CD8-positive, alpha-beta memory T cell (primary cell): Measurements from ENCODE around the gene STK4. TPM values are rescaled to one million over a fixed set of nuclear protein-coding genes. Genes with fewer than 3 reads are reported as not detected.

ENCODE experiments used
- CTCF ChIA-PET: fragments of 350-600 bp; sonication (Branson Sonifier 250); formaldehyde crosslinking; loops from one replicate; lab custom pipeline; 2021; ENCODE audit warnings: antibody characterized with exemption; lab: Charles Lee
- POLR2A ChIA-PET: fragments of 350-600 bp; sonication (Branson Sonifier 250); formaldehyde crosslinking; loops from one replicate; lab custom pipeline; 2021; ENCODE audit warnings: antibody characterized with exemption; lab: Charles Lee
- DNase-seq, 5 donors: peaks; one replicate each; pipeline versions ENCODE4 v3.0.0 to v3.0.0-alpha.2; 2020 to 2022; ENCODE audit warnings: mixed read lengths in 1 of 5
- H3K27ac ChIP-seq: one replicate; pipeline ENCODE4 v1.7.0; 2013; ENCODE audit warnings: low read depth, mild to moderate bottlenecking, low read length, moderate library complexity
- H3K27me3 ChIP-seq: 2 replicates; pipeline ENCODE4 v1.7.0; 2013; ENCODE audit warnings: low read length, mild to moderate bottlenecking; ENCODE audit not compliant: insufficient read depth, poor library complexity, severe bottlenecking
- H3K36me3 ChIP-seq: 2 replicates; pipeline ENCODE4 v1.7.0; 2013; ENCODE audit warnings: mild to moderate bottlenecking, low read length, moderate library complexity; ENCODE audit not compliant: insufficient read depth
- H3K4me1 ChIP-seq: 2 replicates; pipeline ENCODE4 v1.7.0; 2013; ENCODE audit warnings: mild to moderate bottlenecking, low read length, moderate library complexity; ENCODE audit not compliant: insufficient read depth
- H3K4me3 ChIP-seq: 2 replicates; pipeline ENCODE4 v1.7.0; 2013; ENCODE audit warnings: mild to moderate bottlenecking, low read length
- H3K9me3 ChIP-seq: 2 replicates; pipeline ENCODE4 v1.7.0; 2013; ENCODE audit warnings: mild to moderate bottlenecking, low read length
- H3K27ac Mint-ChIP-seq, 8 donors: one replicate each; pipeline ENCODE4 v1.8.0; 2020 to 2021; ENCODE audit warnings: mixed read lengths in 8 of 8, mild to moderate bottlenecking in 6 of 8, inconsistent platforms in 3 of 8, moderate library complexity in 3 of 8
- H3K27me3 Mint-ChIP-seq, 2 donors: one replicate each; pipeline ENCODE4 v1.8.0; 2020 to 2021; ENCODE audit warnings: mixed read lengths in 2 of 2, mild to moderate bottlenecking in 1 of 2, moderate library complexity in 1 of 2
- H3K36me3 Mint-ChIP-seq, 3 donors: one replicate each; pipeline ENCODE4 v1.8.0; 2020 to 2021; ENCODE audit warnings: mixed read lengths in 3 of 3, inconsistent platforms in 1 of 3, mild to moderate bottlenecking in 1 of 3
- H3K4me1 Mint-ChIP-seq, 3 donors: one replicate each; pipeline ENCODE4 v1.8.0; 2020 to 2021; ENCODE audit warnings: mixed read lengths in 3 of 3, inconsistent platforms in 1 of 3, mild to moderate bottlenecking in 1 of 3
- H3K4me3 Mint-ChIP-seq, 7 donors: one replicate each; pipeline ENCODE4 v1.8.0; 2020 to 2021; ENCODE audit warnings: mixed read lengths in 7 of 7, mild to moderate bottlenecking in 6 of 7, moderate library complexity in 4 of 7, inconsistent platforms in 2 of 7
- H3K9me3 Mint-ChIP-seq, 5 donors: one replicate each; pipeline ENCODE4 v1.8.0; 2020 to 2022; ENCODE audit warnings: mixed read lengths in 5 of 5, mild to moderate bottlenecking in 3 of 5, moderate library complexity in 2 of 5, inconsistent platforms in 1 of 5
- polyA plus RNA-seq: library from polyadenylated mRNA; unstranded; fragments of 300-500 nt; fragmentation: Illumina TruSeq; gene quantifications from one replicate; pipeline ENCODE4 v1.2.3, GENCODE V29; 2021
- total RNA-seq, 2 experiments: library from RNA; stranded (reverse); gene quantifications; one replicate each; pipeline ENCODE4 v1.2.3, GENCODE V29; 2021

Gene STK4
- total and polyA plus RNA-seq, 3 experiments from 2014 or later, result 192 to 210 (median 200) TPM

DNA sequence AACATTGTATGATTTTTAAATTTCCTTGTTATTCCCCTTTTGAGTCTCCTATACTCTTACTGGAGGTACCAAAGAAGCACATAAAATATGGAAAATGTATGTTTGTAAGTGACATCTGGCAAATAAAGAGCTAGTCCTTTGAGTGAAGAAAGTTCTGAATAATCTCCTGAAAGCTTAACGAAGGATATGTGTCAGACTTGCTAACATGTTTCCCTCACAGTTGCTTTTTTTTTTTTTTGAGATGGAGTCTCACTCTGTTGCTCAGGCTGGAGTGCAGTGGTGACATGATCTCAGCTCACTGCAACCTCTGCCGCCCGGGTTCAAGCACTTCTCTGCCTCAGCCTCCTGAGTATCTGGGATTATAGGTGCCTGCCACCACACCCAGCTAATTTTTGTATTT, 63.6 kb downstream of the STK4 start:
- DNase-seq, result no peak
- Histone ChIP-seq H3K9me3 (no peaks in the 10 kb centered on the region), H3K4me3 (no peak overlapping the region), H3K27me3 (no peaks in the 10 kb centered on the region), H3K4me1 (peaks cover 64% of the 10 kb centered on the region), H3K27ac (no peak overlapping the region), H3K36me3 (peaks cover 35% of the 10 kb centered on the region)
- ChIA-PET POLR2A (interaction anchor here (0.7 kb wide), 1 partner anchor 14 kb away, joined by 4 read pairs; no protein-coding TSS in a partner anchor), CTCF (interaction anchor here (0.9 to 2.7 kb wide), 4 partner anchors 10 to 22 kb away, joined by 3 to 9 read pairs (median 3); no protein-coding TSS in a partner anchor)
- Mint-ChIP-seq H3K4me1 (peaks cover 68 to 94% (median 92%) of the 10 kb centered on the region in 3 donors), H3K9me3 (no peaks in the 10 kb centered on the region), H3K27ac (peak overlapping the region in 5 of 8 donors; percentile 10 to 87 (median 29)), H3K4me3 (no peak overlapping the region), H3K36me3 (peaks cover 17 to 78% (median 28%) of the 10 kb centered on the region in 3 donors), H3K27me3 (no peaks in the 10 kb centered on the region)

DNA sequence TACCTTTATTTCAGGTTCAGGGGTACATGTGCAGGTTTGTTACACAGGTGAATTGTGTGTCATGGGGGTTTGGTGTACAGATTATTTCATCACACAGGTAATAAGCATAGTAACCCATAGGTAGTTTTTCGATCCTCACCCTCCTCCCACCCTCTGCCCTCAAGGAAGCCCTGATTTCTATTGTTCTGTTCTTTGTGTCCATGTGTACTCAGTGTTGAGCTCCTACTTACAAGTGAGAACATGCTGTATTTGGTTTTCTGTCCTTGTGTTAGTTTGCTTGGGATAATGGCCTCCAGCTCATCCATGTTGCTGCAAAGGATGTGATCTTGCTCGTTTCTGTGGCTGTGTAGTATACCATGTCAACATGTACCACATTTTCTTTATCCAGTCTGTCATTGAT, 66.0 kb downstream of the STK4 start:
- H3K36me3 Mint-ChIP-seq, result peaks cover 12 to 72% (median 23%) of the 10 kb centered on the region in 3 donors
- ChIA-PET POLR2A (no interaction called here), CTCF (no interaction called here)
- no peak overlapping the region for H3K27ac ChIP-seq
- H3K27me3 ChIP-seq, result no peaks in the 10 kb centered on the region
- H3K9me3 ChIP-seq, result no peaks in the 10 kb centered on the region
- no peak overlapping the region for H3K4me3 ChIP-seq
- H3K4me3 Mint-ChIP-seq, result peak overlapping the region in 1 of 7 donors; percentile 2
- H3K9me3 Mint-ChIP-seq, result no peaks in the 10 kb centered on the region
- H3K36me3 ChIP-seq, result peaks cover 16% of the 10 kb centered on the region
- H3K27me3 Mint-ChIP-seq, result no peaks in the 10 kb centered on the region
- H3K4me1 ChIP-seq, result peaks cover 74% of the 10 kb centered on the region
- DNase-seq, result no peak
- H3K27ac Mint-ChIP-seq, result peak overlapping the region in 7 of 8 donors; percentile 4 to 72 (median 36)
- H3K4me1 Mint-ChIP-seq, result peaks cover 65 to 95% (median 91%) of the 10 kb centered on the region in 3 donors

DNA sequence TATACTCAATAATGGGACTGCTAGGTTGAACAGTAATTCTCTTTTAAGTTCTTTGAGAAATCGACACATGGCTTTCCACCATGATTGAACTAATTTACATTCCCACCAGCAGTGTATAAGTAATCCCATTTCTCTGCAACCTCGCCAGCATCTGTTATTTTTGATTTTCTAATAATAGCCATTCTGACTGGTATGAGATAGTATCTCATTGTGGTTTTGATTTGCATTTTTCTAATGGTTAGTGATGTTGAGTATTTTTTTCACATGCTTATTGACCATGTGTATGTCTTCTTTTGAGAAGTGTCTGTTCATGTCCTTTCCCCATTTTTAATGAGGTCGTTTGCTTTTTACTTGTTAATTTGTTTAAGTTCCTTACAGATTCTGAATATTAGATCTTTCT, 66.5 kb downstream of the STK4 start:
- Mint-ChIP-seq H3K4me1 (peaks cover 67 to 96% (median 91%) of the 10 kb centered on the region in 3 donors), H3K4me3 (peak overlapping the region in 4 of 7 donors; percentile 2 to 41 (median 25)), H3K27ac (peak overlapping the region in 7 of 8 donors; percentile 6 to 72 (median 36)), H3K27me3 (no peaks in the 10 kb centered on the region), H3K9me3 (no peaks in the 10 kb centered on the region), H3K36me3 (peaks cover 9 to 73% (median 21%) of the 10 kb centered on the region in 3 donors)
- Histone ChIP-seq H3K36me3 (peaks cover 13% of the 10 kb centered on the region), H3K9me3 (no peaks in the 10 kb centered on the region), H3K4me1 (peaks cover 76% of the 10 kb centered on the region), H3K4me3 (no peak overlapping the region), H3K27me3 (no peaks in the 10 kb centered on the region), H3K27ac (no peak overlapping the region)
- DNase-seq, result no peak
- CTCF ChIA-PET, result no interaction called here
- POLR2A ChIA-PET, result no interaction called here

DNA sequence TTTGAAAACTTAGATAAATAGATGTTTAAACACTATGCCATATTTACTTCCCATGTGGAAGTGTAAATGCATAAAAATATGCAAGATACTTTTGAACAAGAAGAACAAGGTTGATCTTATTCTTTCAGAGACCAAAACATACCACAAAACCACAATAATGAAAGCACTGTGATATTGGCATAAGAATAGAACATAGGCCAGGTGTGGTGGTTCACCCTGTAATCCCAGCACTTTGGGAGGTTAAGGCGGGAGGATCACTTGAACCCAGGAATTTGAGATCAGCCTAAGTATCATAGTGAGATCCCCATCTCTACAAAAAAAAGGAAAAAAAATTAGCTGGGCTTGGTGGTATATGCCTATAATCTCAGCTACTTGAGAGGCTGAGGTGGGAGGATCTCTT, 68.1 kb downstream of the STK4 start:
- H3K9me3 Mint-ChIP-seq, result no peaks in the 10 kb centered on the region
- peaks cover 64 to 95% (median 89%) of the 10 kb centered on the region in 3 donors for H3K4me1 Mint-ChIP-seq
- H3K9me3 ChIP-seq, result no peaks in the 10 kb centered on the region
- H3K36me3 ChIP-seq, result no peaks in the 10 kb centered on the region
- peak overlapping the region in 4 of 7 donors; percentile 5 to 61 (median 18) for H3K4me3 Mint-ChIP-seq
- peaks cover 4 to 68% (median 19%) of the 10 kb centered on the region in 3 donors for H3K36me3 Mint-ChIP-seq
- H3K27me3 Mint-ChIP-seq, result no peaks in the 10 kb centered on the region
- H3K4me1 ChIP-seq, result peaks cover 66% of the 10 kb centered on the region
- no peaks in the 10 kb centered on the region for H3K27me3 ChIP-seq
- no peak overlapping the region for H3K27ac ChIP-seq
- ChIA-PET CTCF (interaction anchor here (1.3 kb wide), 1 partner anchor 62 kb away, joined by 5 read pairs; no protein-coding TSS in a partner anchor), POLR2A (no interaction called here)
- H3K4me3 ChIP-seq, result no peak overlapping the region
- peak overlapping the region in 7 of 8 donors; percentile 17 to 84 (median 49) for H3K27ac Mint-ChIP-seq
- DNase-seq, result peak in 1 of 5 donors; percentile 39

DNA sequence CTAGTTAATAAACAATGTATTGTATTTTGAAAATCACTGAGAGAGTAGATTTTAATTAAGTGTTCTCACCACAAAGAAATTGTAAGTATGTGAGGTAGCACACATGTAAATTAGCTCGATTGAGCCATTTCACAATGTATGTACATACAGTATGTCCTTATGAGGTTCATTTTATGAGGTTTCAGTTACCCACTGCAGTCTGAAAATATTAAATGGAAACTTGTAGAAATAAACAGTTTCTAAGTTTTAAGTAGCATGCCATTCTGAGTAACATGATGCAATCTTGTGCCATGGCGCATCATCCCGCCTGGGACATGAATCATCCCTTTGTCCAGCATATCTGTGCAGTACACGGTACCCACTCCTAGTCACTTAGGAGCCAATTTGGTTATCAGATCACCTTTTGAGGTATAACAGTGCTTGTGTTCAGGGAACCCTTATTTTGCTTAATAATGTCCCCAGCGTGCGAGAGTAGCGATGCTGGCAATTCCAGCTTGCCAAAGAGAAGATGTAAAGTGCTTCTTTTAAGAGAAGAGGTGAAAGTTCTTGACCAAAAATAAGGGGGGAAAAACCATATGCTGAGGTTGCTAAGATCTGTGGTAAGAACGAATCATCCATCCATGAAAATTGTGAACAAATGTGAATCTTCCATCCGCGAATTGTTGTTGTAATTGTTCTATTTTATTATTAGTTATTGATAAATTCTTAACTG, 69.9 kb downstream of the STK4 start:
- CTCF ChIA-PET, result interaction anchor here (1.0 to 3.8 kb wide), 2 partner anchors 8 to 60 kb away, joined by 3 to 17 read pairs; no protein-coding TSS in a partner anchor
- POLR2A ChIA-PET, result interaction anchor here (0.5 to 0.6 kb wide), 2 partner anchors 24 to 35 kb away, joined by 3 read pairs; no protein-coding TSS in a partner anchor
- DNase-seq, result no peak
- Histone ChIP-seq H3K4me3 (no peak overlapping the region), H3K4me1 (peaks cover 55% of the 10 kb centered on the region), H3K36me3 (no peaks in the 10 kb centered on the region), H3K27me3 (no peaks in the 10 kb centered on the region), H3K9me3 (no peaks in the 10 kb centered on the region), H3K27ac (no peak overlapping the region)
- peak overlapping the region in 2 of 7 donors; percentile 10 to 37 for H3K4me3 Mint-ChIP-seq
- peaks cover 71 to 95% (median 93%) of the 10 kb centered on the region in 3 donors for H3K4me1 Mint-ChIP-seq
- H3K36me3 Mint-ChIP-seq, result peaks cover 3 to 66% (median 23%) of the 10 kb centered on the region in 3 donors
- H3K27me3 Mint-ChIP-seq, result no peaks in the 10 kb centered on the region
- H3K9me3 Mint-ChIP-seq, result no peaks in the 10 kb centered on the region
- H3K27ac Mint-ChIP-seq, result peak overlapping the region in 7 of 8 donors; percentile 4 to 83 (median 55)

DNA sequence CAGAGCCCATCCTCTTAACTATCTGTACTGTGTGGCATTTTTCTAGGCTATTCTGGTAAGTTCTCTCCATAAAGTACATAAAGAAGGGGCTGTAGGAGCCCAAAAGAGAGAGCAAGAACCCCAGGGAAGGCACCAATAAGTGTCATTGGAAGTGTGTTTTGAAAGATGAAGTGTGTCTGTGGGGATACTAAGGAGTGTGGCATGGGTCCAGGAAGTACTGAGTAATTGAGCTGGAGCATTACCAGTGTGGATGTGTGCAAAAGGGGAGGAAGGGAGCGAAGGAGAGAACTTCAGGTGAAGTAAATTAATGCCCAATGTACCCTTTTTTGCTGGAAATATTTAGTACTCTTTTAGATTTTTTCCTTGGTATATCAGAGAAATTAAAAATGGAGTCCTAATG, 70.7 kb downstream of the STK4 start:
- no peaks in the 10 kb centered on the region for H3K9me3 Mint-ChIP-seq
- no peak overlapping the region for H3K27ac ChIP-seq
- H3K9me3 ChIP-seq, result no peaks in the 10 kb centered on the region
- H3K4me1 Mint-ChIP-seq, result peaks cover 76 to 95% (median 93%) of the 10 kb centered on the region in 3 donors
- peak overlapping the region in 7 of 8 donors; percentile 9 to 79 (median 57) for H3K27ac Mint-ChIP-seq
- no peaks in the 10 kb centered on the region for H3K27me3 ChIP-seq
- H3K36me3 Mint-ChIP-seq, result peaks cover 0 to 68% (median 22%) of the 10 kb centered on the region in 3 donors
- H3K4me3 Mint-ChIP-seq, result peak overlapping the region in 2 of 7 donors; percentile 13 to 20
- H3K27me3 Mint-ChIP-seq, result no peaks in the 10 kb centered on the region
- ChIA-PET POLR2A (no interaction called here), CTCF (interaction anchor here (3.8 kb wide), 1 partner anchor 59 kb away, joined by 17 read pairs; no protein-coding TSS in a partner anchor)
- no peak for DNase-seq
- no peaks in the 10 kb centered on the region for H3K36me3 ChIP-seq
- no peak overlapping the region for H3K4me3 ChIP-seq
- H3K4me1 ChIP-seq, result peaks cover 56% of the 10 kb centered on the region

DNA sequence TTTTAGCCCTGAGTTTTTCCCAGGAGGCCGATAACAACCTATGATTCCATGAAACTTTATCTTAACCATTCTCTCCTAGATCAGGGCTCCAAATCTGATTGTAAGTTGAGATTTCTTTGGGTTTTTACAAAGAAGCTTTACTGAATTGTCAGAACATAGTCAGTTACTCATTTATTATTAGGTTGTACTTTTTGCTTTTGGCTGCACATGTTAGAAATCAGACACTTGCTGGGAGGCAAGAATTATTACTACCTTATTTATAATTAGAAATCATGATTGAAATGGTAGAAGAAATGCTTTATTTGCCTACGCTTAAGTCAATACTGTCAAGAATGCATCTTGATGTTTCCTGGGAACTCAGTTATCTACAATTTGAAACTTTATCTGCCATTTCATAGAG, 71.3 kb downstream of the STK4 start:
- no peaks in the 10 kb centered on the region for H3K27me3 ChIP-seq
- Mint-ChIP-seq H3K27ac (peak overlapping the region in 6 of 8 donors; percentile 20 to 79 (median 70)), H3K4me1 (peaks cover 75 to 95% (median 93%) of the 10 kb centered on the region in 3 donors), H3K9me3 (no peaks in the 10 kb centered on the region), H3K4me3 (no peak overlapping the region), H3K27me3 (no peaks in the 10 kb centered on the region), H3K36me3 (peaks cover 0 to 68% (median 22%) of the 10 kb centered on the region in 3 donors)
- ChIA-PET CTCF (interaction anchor here (3.8 kb wide), 1 partner anchor 58 kb away, joined by 17 read pairs; no protein-coding TSS in a partner anchor), POLR2A (no interaction called here)
- no peak overlapping the region for H3K27ac ChIP-seq
- no peaks in the 10 kb centered on the region for H3K36me3 ChIP-seq
- no peak for DNase-seq
- H3K4me1 ChIP-seq, result peaks cover 51% of the 10 kb centered on the region
- no peaks in the 10 kb centered on the region for H3K9me3 ChIP-seq
- no peak overlapping the region for H3K4me3 ChIP-seq
